GM18519 (cell line): ENCODE measurements around the gene SPAG17.
"Not testable (repeated sequence)": the region's sequence is repeated elsewhere in the genome, so short reads cannot be mapped to it uniquely, and the experiment has no call there.

Experiments used
- ATAC-seq: cut with Tn5 transposase; IDR thresholded peaks from one replicate; pipeline ENCODE4 v1.9.1; 2021; ENCODE audit warnings: mild to moderate bottlenecking, moderate library complexity; ENCODE audit not compliant: unreplicated experiment, low FRiP score

The SPAG17 gene

DNA sequence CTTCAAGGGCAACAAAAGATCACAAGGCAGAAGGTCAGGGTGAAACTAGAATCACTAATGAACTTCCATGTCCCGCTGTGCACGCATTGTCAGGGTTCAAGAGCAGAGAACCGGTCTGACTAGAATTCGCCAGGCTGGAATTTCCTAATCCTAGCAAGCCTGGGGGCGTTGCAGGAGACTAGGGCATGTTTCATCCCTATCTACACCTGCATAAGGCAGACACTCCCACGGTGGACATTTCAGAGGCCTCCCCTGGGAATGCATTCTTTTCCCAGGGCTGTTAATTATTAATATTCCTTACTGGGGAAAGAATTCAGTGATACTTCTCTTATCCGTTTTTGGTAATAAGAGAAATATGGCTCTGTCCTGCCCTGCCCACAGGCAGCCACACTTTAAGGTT is 262.3 kb downstream of the SPAG17 start:
- ATAC-seq, result not testable (repeated sequence)

DNA sequence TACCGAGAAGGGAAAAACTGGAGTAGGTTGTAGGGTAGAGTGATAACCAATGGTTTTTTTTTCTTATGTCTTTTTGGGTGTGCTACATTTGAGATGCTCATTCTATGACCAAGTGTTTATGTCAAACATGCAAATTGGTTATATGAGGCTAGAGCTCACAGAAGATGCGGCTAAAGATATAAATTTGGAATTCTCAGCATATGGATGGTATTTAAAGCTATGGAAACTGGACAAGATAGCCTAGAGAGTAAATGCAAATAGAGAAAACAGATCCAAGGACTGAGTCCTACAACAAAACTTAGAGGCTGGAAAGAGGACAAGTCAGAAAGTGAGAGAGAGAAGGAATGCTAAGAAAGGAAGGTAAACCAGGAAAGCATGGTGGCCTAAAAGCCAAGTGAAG is 263.0 kb downstream of the SPAG17 start:
- no peak for ATAC-seq

DNA sequence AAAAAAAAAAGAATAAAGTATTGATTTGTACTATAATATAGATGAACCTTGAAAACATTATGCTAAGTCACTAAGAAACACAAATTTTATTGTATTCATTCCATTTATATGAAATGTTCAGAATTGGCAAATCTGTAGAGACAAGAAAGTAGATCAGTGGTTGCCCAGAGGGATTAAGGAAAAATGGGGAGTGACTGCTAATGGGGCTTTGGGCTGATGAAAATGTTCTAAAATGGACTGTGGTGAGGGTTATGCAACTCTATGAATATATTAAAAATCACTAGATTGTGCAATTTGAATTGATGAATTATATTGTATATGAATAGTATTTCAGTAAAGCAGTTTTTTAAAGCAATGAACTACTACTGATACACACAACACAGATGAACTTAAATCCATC is 265.7 kb downstream of the SPAG17 start:
- no peak for ATAC-seq

DNA sequence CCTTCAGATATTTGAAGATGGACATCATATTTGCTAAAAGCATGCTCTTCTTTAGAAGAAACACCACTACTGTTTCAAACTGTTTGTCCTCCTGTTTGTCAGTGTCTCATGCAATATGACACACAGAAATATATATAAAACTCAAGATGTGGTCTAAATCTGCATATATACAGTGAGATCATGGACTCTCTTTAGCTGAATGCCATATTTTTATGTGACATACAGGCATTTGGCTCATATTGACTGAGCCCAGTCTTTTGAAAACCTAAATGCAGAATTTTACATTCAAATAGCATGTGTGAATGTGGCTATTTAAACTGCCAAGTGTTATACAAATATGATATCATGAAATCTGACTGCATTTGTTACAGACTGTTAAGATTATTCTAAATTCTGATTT is 274.0 kb downstream of the SPAG17 start:
- no peak for ATAC-seq

DNA sequence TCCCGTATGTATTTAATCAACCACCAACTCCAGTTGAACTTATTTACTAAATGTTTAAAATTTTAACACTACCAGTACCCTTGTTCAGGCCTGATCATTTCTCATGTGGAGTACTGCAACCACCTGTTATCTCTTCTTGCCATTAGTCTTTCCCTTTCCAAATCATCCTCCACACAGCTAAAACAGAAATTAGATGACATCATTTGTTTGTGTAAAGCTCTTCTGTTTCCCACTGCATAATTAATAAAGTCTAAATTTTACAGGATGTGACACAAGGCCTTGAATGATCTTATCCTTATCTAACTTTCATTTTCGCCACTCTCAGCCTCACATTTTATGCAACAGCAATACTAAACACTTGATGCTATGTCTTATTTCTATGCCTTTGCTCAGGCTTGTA is 280.0 kb downstream of the SPAG17 start:
- no peak for ATAC-seq

DNA sequence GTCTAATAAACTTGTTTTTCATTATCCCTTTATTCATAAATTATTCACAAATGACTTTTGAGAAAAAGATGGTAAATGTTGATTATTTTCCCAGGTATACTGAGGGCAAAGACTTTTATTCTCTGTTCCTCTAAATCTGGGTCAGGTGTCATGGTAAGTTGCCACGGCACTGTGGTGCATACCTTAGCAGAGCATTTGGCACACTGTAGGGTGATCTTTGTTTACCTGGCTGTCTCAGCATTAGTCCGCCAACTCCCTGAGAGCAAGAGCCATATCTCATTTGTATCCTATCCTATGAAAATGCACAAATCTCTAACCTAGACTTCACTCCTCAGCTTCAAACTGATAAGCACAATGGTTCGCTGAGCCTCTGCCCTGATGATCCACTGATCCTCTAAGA is 280.5 kb downstream of the SPAG17 start:
- ATAC-seq, result no peak
